DND-41 (cell line): ENCODE data around the gene CFL2.

Experiments
- ATAC-seq: fragments of 200-7000 bp; cut with Tn5 transposase; 3 replicates; pipeline ENCODE4 v1.9.1; 2021; ENCODE audit warnings: low read depth; ENCODE audit not compliant: insufficient read depth
- DNase-seq: peaks from one replicate; pipeline ENCODE4 v3.0.0-alpha.2; 2020
- H2AFZ ChIP-seq: 2 replicates; pipeline ENCODE4 v1.6.0; 2012; ENCODE audit warnings: low read depth, low read length
- H3K27ac ChIP-seq: 2 replicates; pipeline ENCODE4 v1.5.1; 2012; ENCODE audit warnings: low read length, inconsistent platforms
- H3K27me3 ChIP-seq: fragments of 200-600 bp; sonication (generic); 2 replicates; pipeline ENCODE4 v1.6.0; 2012; ENCODE audit warnings: low read length, mild to moderate bottlenecking, inconsistent platforms; ENCODE audit not compliant: insufficient read depth, poor library complexity
- H3K36me3 ChIP-seq: 2 replicates; pipeline ENCODE4 v1.5.1; 2012; ENCODE audit warnings: low read length, inconsistent platforms; ENCODE audit not compliant: insufficient read depth
- H3K4me1 ChIP-seq: 2 replicates; pipeline ENCODE4 v1.5.1; 2012; ENCODE audit warnings: mild to moderate bottlenecking, low read length; ENCODE audit not compliant: insufficient read depth
- H3K4me2 ChIP-seq: 2 replicates; pipeline ENCODE4 v1.6.0; 2012; ENCODE audit warnings: mild to moderate bottlenecking, moderate library complexity, low read length, inconsistent platforms; ENCODE audit not compliant: insufficient read depth
- H3K4me3 ChIP-seq, 2 experiments: fragments of 200-600 bp in 1 of 2; shearing (Covaris generic) in 1 of 2; 2 replicates each; pipeline ENCODE4 v1.5.1; 2012 to 2016; ENCODE audit warnings: inconsistent platforms in 2 of 2, low read length in 2 of 2, mild to moderate bottlenecking in 2 of 2, low read depth in 1 of 2, moderate library complexity in 1 of 2
- H3K79me2 ChIP-seq: 2 replicates; pipeline ENCODE4 v1.6.0; 2012; ENCODE audit warnings: low read length, inconsistent platforms; ENCODE audit not compliant: insufficient read depth
- H3K9ac ChIP-seq: 2 replicates; pipeline ENCODE4 v1.6.0; 2012; ENCODE audit warnings: low read depth, mild to moderate bottlenecking, inconsistent platforms, low read length, moderate library complexity
- H3K9me3 ChIP-seq: 2 replicates; pipeline ENCODE4 v1.5.1; 2012; ENCODE audit warnings: low read length, moderate library complexity, mild to moderate bottlenecking, inconsistent platforms; ENCODE audit not compliant: insufficient read depth, severe bottlenecking
- H4K20me1 ChIP-seq: 2 replicates; pipeline ENCODE4 v1.6.0; 2012; ENCODE audit warnings: low read length; ENCODE audit not compliant: insufficient read depth
- EZH2 ChIP-seq: IDR thresholded peaks from 3 replicates; pipeline ENCODE4 v1.6.1; 2012; ENCODE audit warnings: borderline replicate concordance, low read depth, mild to moderate bottlenecking, moderate library complexity, low read length, inconsistent platforms; ENCODE audit not compliant: severe bottlenecking
- TF ChIP-seq, protein P1 (sequence below): IDR thresholded peaks from 2 replicates; pipeline ENCODE4 v1.5.1; 2012; ENCODE audit warnings: borderline replicate concordance, low read length, moderate library complexity, mild to moderate bottlenecking; ENCODE audit not compliant: poor library complexity, severe bottlenecking; ENCODE audit errors: extremely low read depth

Gene CFL2

GRCh38 chr14:34680806-34681479 is 33.5 kb downstream of the CFL2 start:
- no peak overlapping the region for H2AFZ ChIP-seq
- no peaks in the 10 kb centered on the region for H3K4me1 ChIP-seq
- H3K36me3 ChIP-seq: no peaks in the 10 kb centered on the region
- no peak overlapping the region for H3K4me3 ChIP-seq
- no peaks in the 10 kb centered on the region for H3K27me3 ChIP-seq
- no peaks in the 10 kb centered on the region for H3K9me3 ChIP-seq
- H3K79me2 ChIP-seq: no peaks in the 10 kb centered on the region
- TF ChIP-seq, protein P1, sequence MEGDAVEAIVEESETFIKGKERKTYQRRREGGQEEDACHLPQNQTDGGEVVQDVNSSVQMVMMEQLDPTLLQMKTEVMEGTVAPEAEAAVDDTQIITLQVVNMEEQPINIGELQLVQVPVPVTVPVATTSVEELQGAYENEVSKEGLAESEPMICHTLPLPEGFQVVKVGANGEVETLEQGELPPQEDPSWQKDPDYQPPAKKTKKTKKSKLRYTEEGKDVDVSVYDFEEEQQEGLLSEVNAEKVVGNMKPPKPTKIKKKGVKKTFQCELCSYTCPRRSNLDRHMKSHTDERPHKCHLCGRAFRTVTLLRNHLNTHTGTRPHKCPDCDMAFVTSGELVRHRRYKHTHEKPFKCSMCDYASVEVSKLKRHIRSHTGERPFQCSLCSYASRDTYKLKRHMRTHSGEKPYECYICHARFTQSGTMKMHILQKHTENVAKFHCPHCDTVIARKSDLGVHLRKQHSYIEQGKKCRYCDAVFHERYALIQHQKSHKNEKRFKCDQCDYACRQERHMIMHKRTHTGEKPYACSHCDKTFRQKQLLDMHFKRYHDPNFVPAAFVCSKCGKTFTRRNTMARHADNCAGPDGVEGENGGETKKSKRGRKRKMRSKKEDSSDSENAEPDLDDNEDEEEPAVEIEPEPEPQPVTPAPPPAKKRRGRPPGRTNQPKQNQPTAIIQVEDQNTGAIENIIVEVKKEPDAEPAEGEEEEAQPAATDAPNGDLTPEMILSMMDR: no peak
- TF ChIP-seq EZH2: no peak
- ATAC-seq (no peak), DNase-seq (no peak)
- H3K9ac ChIP-seq: no peak overlapping the region
- H3K4me2 ChIP-seq: no peak overlapping the region
- no peaks in the 10 kb centered on the region for H4K20me1 ChIP-seq
- no peak overlapping the region for H3K27ac ChIP-seq

- Histone ChIP-seq H3K27me3 (no peaks in the 10 kb centered on the region), H4K20me1 (no peaks in the 10 kb centered on the region), H3K36me3 (no peaks in the 10 kb centered on the region), H3K4me1 (no peaks in the 10 kb centered on the region), H3K4me2 (no peak overlapping the region), H3K9ac (no peak overlapping the region), H3K79me2 (no peaks in the 10 kb centered on the region), H3K4me3 (no peak overlapping the region), H2AFZ (no peak overlapping the region), H3K9me3 (no peaks in the 10 kb centered on the region), H3K27ac (no peak overlapping the region)
- DNase-seq: no peak
- ATAC-seq: no peak
- TF ChIP-seq EZH2: no peak
- TF ChIP-seq, protein P1: no peak
Observed at GRCh38 chr14:34678735-34679134, 35.7 kb downstream of the CFL2 start.

DNA sequence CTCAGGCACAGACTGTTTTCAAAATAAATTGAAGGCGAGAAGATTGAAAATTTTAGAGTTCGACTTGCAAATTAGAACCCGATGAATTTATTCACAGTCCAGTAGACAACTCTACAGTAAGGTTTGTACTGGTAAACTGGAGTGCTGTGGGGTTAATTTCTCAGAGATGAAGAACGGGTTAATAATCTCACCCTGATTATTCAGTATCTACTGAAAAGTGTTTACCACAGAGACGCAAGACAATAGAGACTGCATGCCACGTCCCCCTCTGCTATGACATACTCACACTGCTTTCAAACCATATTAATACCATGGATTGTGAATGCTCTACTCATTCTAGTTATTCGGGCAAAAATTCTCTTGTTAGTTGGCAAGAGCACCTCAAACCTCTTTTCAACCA is 36.1 kb downstream of the CFL2 start:
- Histone ChIP-seq H3K27ac (no peak overlapping the region), H3K4me3 (no peak overlapping the region), H3K27me3 (no peaks in the 10 kb centered on the region), H4K20me1 (no peaks in the 10 kb centered on the region), H3K79me2 (no peaks in the 10 kb centered on the region), H3K9me3 (no peaks in the 10 kb centered on the region), H3K36me3 (no peaks in the 10 kb centered on the region), H3K9ac (no peak overlapping the region), H3K4me2 (no peak overlapping the region), H2AFZ (no peak overlapping the region), H3K4me1 (no peaks in the 10 kb centered on the region)
- ATAC-seq: no peak
- DNase-seq: no peak
- TF ChIP-seq EZH2: no peak
- TF ChIP-seq, protein P1: no peak

- TF ChIP-seq, protein P1: no peak
- TF ChIP-seq EZH2: no peak
- H3K79me2 ChIP-seq: no peaks in the 10 kb centered on the region
- H3K9me3 ChIP-seq: no peaks in the 10 kb centered on the region
- no peak overlapping the region for H3K27ac ChIP-seq
- H3K9ac ChIP-seq: no peak overlapping the region
- no peaks in the 10 kb centered on the region for H3K36me3 ChIP-seq
- H3K27me3 ChIP-seq: no peaks in the 10 kb centered on the region
- no peak for ATAC-seq
- H3K4me1 ChIP-seq: no peaks in the 10 kb centered on the region
- no peaks in the 10 kb centered on the region for H4K20me1 ChIP-seq
- H2AFZ ChIP-seq: no peak overlapping the region
- DNase-seq: no peak
- H3K4me3 ChIP-seq: no peak overlapping the region
- no peak overlapping the region for H3K4me2 ChIP-seq
Observed at GRCh38 chr14:34676516-34677211, 37.7 kb downstream of the CFL2 start.
